ENCODE results near the gene PLCD3. TPM values are rescaled to one million over a fixed set of nuclear protein-coding genes. Genes with fewer than 3 reads are reported as not detected.

The PLCD3 gene
- total RNA-seq, 1 donor from 2014 or later = 34.2 TPM

DNA sequence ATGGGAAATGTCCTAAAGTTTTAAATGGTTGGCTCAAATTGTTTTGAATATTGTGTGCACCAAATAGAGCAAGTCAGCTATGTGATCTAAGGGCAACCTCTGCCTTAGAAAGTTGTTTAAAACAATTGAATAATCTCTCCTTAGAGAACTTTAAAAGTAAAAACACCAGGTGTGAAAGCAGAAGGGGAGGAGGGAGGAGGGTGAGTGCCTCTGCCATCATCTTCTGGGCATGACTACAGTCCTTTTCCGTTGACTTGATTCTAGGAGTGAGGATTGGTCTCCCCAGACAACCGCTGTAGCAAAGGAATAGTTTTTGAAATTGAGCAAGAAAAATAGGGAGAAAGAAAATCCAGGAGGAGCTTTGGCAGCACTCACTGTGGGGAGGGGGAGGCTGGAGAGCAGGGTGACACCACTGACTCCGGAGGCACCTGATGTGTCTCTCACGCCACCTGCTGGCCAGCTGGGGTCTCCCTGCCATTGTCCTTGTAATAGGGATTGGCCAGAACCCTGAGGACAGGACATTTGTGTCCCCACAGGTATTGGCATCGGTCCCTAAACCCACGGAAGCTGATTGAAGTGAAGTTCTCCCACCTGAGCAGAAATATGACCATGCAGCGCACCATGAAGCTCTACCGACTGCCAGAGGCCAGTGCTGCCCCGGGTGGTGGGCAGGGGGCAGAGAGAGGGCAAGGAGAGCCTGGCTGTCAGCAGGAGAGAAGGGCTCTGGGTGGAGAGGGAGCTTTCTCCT is 33.3 kb downstream of the PLCD3 start:
- H3K9me3 Mint-ChIP-seq = no peaks in the 10 kb centered on the region
- TF ChIP-seq CTCF (conservative IDR thresholded peaks at IDR 0.05) = peak; percentile 89
- H3K36me3 Mint-ChIP-seq (ENCODE audit: low read depth) = peaks cover 17% of the 10 kb centered on the region
- no peak overlapping the region for H3K4me3 Mint-ChIP-seq
- H3K27ac Mint-ChIP-seq (ENCODE audit: unreplicated experiment) = no peak overlapping the region
- no peaks in the 10 kb centered on the region for H3K4me1 Mint-ChIP-seq
- H3K27me3 Mint-ChIP-seq (ENCODE audit: low read depth) = no peaks in the 10 kb centered on the region
- DNase-seq (ENCODE audit: low read depth, low spot score) = peak; percentile 89

- Mint-ChIP-seq H3K4me3 (no peak overlapping the region), H3K27ac (ENCODE audit: unreplicated experiment) (no peak overlapping the region), H3K9me3 (no peaks in the 10 kb centered on the region), H3K4me1 (no peaks in the 10 kb centered on the region), H3K36me3 (ENCODE audit: low read depth) (peaks cover 14% of the 10 kb centered on the region), H3K27me3 (ENCODE audit: low read depth) (no peaks in the 10 kb centered on the region)
- no peak for DNase-seq (ENCODE audit: low read depth, low spot score)
- no peak for TF ChIP-seq CTCF (conservative IDR thresholded peaks at IDR 0.05)
These were observed 34.0 kb downstream of the PLCD3 start for GRCh38 chr17:45098081-45098868.

DNA sequence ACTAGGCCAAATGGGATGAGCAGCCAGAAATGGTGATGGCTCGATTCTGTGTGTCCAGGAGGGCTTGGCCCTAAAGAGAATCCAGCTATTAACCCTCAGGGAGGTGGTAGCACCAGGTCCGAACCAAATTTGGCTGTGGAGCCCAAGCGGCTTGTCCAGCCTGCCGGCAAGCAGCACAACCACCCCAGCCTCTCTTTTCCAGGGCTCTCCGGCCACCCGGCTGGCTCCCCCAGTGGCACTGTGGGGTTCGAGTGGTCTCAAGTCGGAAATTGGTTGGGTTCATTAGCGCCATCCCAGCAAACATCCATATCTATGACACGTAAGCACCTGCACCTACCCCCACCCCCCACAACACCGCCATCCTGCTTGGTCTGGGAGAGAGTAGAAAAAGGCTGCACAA is 35.4 kb downstream of the PLCD3 start:
- no peak overlapping the region for H3K4me3 Mint-ChIP-seq
- H3K4me1 Mint-ChIP-seq = no peaks in the 10 kb centered on the region
- peaks cover 14% of the 10 kb centered on the region for H3K36me3 Mint-ChIP-seq (ENCODE audit: low read depth)
- DNase-seq (ENCODE audit: low read depth, low spot score) = no peak
- no peak overlapping the region for H3K27ac Mint-ChIP-seq (ENCODE audit: unreplicated experiment)
- H3K27me3 Mint-ChIP-seq (ENCODE audit: low read depth) = no peaks in the 10 kb centered on the region
- H3K9me3 Mint-ChIP-seq = no peaks in the 10 kb centered on the region
- TF ChIP-seq CTCF (conservative IDR thresholded peaks at IDR 0.05) = no peak

DNA sequence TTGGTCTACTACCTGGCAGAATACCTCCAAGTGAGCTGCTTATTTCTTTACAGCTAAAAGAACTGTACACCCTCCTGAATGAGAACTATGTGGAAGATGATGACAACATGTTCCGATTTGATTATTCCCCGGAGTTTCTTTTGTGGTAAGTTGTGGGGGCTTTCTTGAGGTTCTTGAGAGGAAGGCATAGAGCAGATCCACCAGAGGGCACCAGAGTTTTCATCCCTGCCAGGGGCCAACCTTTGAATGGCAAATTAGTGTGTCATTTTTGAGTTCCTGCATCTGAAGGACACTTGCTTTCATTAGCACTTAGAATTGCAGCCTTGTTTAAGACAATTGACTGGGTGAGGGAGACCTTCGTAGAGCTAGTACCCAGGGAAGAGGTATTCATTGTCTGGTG is 36.2 kb downstream of the PLCD3 start:
- Mint-ChIP-seq H3K4me3 (no peak overlapping the region), H3K27ac (ENCODE audit: unreplicated experiment) (peak overlapping the region; percentile 82), H3K36me3 (ENCODE audit: low read depth) (peaks cover 18% of the 10 kb centered on the region), H3K27me3 (ENCODE audit: low read depth) (no peaks in the 10 kb centered on the region), H3K9me3 (no peaks in the 10 kb centered on the region), H3K4me1 (no peaks in the 10 kb centered on the region)
- DNase-seq (ENCODE audit: low read depth, low spot score) = no peak
- peak; percentile 55 for TF ChIP-seq CTCF (conservative IDR thresholded peaks at IDR 0.05)

DNA sequence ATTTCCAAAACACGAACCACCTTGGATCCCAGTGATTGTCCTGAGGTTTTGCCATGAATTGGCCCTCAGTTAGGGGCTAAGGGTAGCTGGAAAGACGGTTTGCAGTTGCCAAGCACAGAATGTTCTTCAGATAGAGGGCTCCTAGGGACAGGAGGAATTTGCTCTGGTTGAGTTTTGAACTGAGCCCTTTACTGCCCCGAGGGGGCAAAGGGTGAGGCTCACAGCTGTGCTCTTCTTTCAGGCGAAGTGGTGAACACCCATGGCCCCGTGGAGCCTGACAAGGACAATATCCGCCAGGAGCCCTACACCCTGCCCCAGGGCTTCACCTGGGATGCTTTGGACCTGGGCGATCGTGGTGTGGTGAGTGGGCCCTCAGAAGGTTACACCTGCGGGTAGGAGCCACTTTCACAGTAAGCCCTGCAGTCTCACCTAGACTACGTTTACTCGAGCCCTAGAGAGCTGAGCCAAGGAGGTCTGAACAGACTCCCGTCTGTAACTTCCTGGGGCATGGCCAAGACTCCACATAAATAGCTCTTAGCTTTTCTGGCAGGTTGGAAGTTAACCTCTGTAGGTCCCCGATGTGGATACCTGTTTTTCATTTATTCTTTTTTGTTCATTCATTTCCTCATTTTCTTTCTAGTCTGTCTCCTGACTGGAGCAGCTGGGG is 38.7 kb downstream of the PLCD3 start:
- H3K4me1 Mint-ChIP-seq = no peaks in the 10 kb centered on the region
- H3K9me3 Mint-ChIP-seq = no peaks in the 10 kb centered on the region
- no peak overlapping the region for H3K27ac Mint-ChIP-seq (ENCODE audit: unreplicated experiment)
- no peaks in the 10 kb centered on the region for H3K27me3 Mint-ChIP-seq (ENCODE audit: low read depth)
- H3K36me3 Mint-ChIP-seq (ENCODE audit: low read depth) = peaks cover 16% of the 10 kb centered on the region
- TF ChIP-seq CTCF (conservative IDR thresholded peaks at IDR 0.05) = no peak
- no peak for DNase-seq (ENCODE audit: low read depth, low spot score)
- no peak overlapping the region for H3K4me3 Mint-ChIP-seq
